GM19324 (cell line): ENCODE results near the gene DARS2.
A peak's percentile ranks its signal among the peaks of the same experiment; 100 is the strongest.
"Not testable (repeated sequence)": the region's sequence is repeated elsewhere in the genome, so short reads cannot be mapped to it uniquely, and the experiment has no call there.

Experiments used
- ATAC-seq: cut with Tn5 transposase; IDR thresholded peaks from one replicate; pipeline ENCODE4 v1.9.1; 2021; ENCODE audit warnings: mild to moderate bottlenecking, moderate library complexity; ENCODE audit not compliant: unreplicated experiment, low FRiP score

Gene DARS2

GRCh38 chr1:173860065-173860464 is 35.6 kb downstream of the DARS2 start:
- ATAC-seq, result no peak

GRCh38 chr1:173861731-173862145 is 37.3 kb downstream of the DARS2 start:
- ATAC-seq, result no peak

GRCh38 chr1:173862146-173862768 is 37.8 kb downstream of the DARS2 start:
- not testable (repeated sequence) for ATAC-seq

- no peak for ATAC-seq
Measured at GRCh38 chr1:173862769-173863223, 38.3 kb downstream of the DARS2 start.

GRCh38 chr1:173863224-173864161 is 39.0 kb downstream of the DARS2 start:
- ATAC-seq, result no peak

GRCh38 chr1:173864179-173864867 is 39.9 kb downstream of the DARS2 start:
- no peak for ATAC-seq

- ATAC-seq, result no peak
Measured at GRCh38 chr1:173865468-173866164, 41.1 kb downstream of the DARS2 start.

GRCh38 chr1:173866413-173867115 is 42.1 kb downstream of the DARS2 start:
- no peak for ATAC-seq

- no peak for ATAC-seq
Measured at GRCh38 chr1:173867141-173867752, 42.8 kb downstream of the DARS2 start.

- peak; percentile 69 for ATAC-seq
Measured at GRCh38 chr1:173867753-173868265, 43.3 kb downstream of the DARS2 start, which contains the start of gene GAS5. GAS5 (minus strand) TSS chr1:173867989.

- peak; percentile 71 for ATAC-seq
Measured at GRCh38 chr1:173868266-173869020, 44.0 kb downstream of the DARS2 start, which contains the start of gene ZBTB37. ZBTB37 (plus strand) TSS chr1:173868380; CDS start chr1:173870226, 1,846 bp downstream.

GRCh38 chr1:173869021-173869359 is 44.5 kb downstream of the DARS2 start:
- no peak for ATAC-seq

- no peak for ATAC-seq
Measured at GRCh38 chr1:173870252-173871075, 46.0 kb downstream of the DARS2 start.

- ATAC-seq, result no peak
Measured at GRCh38 chr1:173871091-173871490, 46.6 kb downstream of the DARS2 start.

- ATAC-seq, result no peak
Measured at GRCh38 chr1:173871500-173871899, 47.0 kb downstream of the DARS2 start.

GRCh38 chr1:173876732-173877131 is 52.3 kb downstream of the DARS2 start:
- ATAC-seq, result no peak

GRCh38 chr1:173878251-173878650 is 53.8 kb downstream of the DARS2 start:
- no peak for ATAC-seq
